NT2/D1 (cell line): ENCODE results near the gene GPC6.

Experiments
- SUZ12 ChIP-seq: IDR thresholded peaks from 2 replicates; pipeline ENCODE4 v1.6.1; 2011; ENCODE audit not compliant: insufficient read length, insufficient read depth; ENCODE audit errors: extremely low read depth
- YY1 ChIP-seq: IDR thresholded peaks from 2 replicates; pipeline ENCODE4 v1.6.1; 2011; ENCODE audit not compliant: insufficient read length, insufficient read depth

- TF ChIP-seq YY1, result no peak
- no peak for TF ChIP-seq SUZ12
Observed at GRCh38 chr13:93468433-93468832, 241.8 kb downstream of the GPC6 start.
